ENCODE results near the gene PRSS56. TPM values are rescaled to one million over a fixed set of nuclear protein-coding genes. Genes with fewer than 3 reads are reported as not detected.
A peak's percentile ranks its signal among the peaks of the same experiment; 100 is the strongest.
"Not testable (repeated sequence)": the region's sequence is repeated elsewhere in the genome, so short reads cannot be mapped to it uniquely, and the experiment has no call there.

Gene PRSS56
- total RNA-seq, 1 donor from 2014 or later = not detected

DNA sequence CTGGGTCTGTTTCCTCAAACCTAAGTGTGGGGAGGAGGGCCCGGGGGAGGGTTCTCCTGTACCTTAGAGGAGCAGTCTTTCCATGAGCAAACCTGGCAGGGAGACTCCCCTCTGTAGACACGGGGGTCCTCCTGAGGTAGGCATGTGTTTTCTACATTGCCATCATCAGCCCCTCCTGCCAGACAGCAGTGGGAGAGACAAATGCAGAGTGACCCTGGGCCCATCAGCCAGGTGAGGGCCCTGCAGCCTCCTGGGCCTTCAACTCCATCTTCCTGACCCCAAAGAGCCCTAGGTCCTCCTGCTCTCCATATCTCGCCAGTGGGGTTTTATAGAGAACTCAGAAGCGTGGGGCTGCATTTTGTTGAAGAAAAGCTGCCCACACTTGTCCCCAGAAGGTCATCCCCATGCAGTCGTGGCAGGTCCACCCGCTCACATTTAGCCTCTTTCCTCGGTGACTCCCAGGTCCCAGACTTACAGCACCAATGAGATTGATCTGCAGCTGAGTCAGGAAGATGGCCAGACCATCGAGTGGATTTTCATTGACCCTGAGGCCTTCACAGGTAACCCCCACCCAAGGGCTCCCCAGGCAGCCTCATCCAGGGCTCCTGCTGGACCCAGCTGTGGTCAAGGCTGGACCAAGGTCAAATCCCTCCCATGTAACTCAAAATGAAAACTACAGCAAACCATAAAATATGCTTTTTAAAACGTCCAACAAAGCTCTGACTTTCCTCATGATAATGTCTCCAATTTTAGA lies 21.9 kb downstream of the PRSS56 start:
- no peak for DNase-seq (ENCODE audit: low spot score)

DNA sequence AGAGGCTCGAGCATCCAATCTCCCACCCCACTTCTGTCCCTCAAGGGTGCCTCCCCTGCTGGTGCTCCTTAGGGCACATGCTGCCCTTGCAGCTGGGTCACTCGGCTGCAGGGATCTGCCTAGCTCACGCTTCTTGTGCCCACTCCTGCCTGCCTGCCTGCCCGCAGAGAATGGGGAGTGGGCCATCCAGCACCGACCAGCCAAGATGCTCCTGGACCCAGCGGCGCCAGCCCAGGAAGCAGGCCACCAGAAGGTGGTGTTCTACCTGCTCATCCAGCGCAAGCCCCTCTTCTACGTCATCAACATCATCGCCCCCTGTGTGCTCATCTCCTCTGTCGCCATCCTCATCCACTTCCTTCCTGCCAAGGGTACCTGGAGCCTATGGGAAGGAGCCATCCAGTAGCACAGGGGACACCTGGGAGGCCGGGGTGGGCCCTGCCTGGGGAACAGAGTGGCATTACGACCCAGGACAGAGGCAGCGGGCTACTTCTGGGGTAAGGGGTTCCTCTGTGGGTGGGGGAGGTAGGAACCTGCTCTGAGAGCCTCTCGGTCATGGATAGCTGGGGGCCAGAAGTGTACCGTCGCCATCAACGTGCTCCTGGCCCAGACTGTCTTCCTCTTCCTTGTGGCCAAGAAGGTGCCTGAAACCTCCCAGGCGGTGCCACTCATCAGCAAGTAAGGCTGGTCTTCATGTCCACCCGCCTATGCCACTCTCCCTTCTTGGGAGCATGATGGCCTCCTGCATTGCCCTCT lies 22.7 kb downstream of the PRSS56 start:
- DNase-seq (ENCODE audit: low spot score) = no peak

DNA sequence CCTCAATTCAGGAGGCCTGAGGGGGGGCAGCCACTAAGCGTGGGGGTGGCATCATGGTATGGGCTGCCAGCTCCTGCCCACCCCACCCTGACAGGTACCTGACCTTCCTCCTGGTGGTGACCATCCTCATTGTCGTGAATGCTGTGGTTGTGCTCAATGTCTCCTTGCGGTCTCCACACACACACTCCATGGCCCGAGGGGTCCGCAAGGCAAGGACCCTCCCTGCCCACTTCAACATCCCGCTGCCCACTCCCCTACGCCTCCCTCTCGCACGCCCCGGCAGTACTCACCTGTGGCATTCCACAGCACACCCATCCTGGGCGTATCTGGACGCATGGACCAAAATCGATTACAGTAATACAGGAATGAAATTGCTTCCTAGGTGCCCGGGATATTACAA lies 23.3 kb downstream of the PRSS56 start:
- no peak for DNase-seq (ENCODE audit: low spot score)

DNA sequence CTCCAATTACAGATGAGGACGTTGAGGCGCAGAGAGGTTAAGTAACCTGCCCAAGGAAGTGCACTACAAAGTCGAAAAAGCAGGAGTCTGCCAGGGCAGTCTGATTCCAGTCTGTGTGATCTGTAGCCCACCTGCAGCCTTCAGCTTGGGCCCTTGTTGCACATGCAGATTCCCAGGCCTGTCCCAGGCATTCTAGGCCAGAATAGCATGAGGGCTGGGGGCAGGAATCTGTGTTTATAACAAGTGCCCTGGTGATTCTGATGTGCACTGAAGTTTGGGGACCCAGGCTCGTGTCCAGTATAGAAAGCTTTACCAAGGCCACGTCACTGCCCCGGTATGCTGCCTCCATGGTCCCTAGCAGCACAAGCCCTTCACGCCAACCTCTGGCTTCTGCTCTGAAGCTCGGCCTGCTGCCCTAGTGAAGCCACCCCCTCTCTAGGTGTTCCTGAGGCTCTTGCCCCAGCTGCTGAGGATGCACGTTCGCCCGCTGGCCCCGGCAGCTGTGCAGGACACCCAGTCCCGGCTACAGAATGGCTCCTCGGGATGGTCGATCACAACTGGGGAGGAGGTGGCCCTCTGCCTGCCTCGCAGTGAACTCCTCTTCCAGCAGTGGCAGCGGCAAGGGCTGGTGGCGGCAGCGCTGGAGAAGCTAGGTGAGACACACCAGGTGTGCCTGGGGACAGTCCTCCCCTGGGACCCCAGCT lies 23.9 kb downstream of the PRSS56 start:
- no peak for DNase-seq (ENCODE audit: low spot score)

DNA sequence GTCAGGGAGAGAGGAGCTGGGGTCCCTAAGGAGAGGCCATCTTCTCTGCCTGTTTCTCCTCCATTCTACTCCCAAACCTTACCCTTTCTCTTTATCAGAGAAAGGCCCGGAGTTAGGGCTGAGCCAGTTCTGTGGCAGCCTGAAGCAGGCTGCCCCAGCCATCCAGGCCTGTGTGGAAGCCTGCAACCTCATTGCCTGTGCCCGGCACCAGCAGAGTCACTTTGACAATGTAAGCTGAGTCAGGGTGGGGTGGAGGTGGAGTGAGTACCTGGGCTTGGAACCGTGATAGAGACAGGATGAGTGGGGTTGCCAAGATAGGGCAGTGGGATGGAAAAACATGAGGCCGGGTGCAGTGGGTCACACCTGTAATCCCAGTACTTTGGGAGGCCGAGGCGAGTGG lies 24.5 kb downstream of the PRSS56 start:
- no peak for DNase-seq (ENCODE audit: low spot score)

DNA sequence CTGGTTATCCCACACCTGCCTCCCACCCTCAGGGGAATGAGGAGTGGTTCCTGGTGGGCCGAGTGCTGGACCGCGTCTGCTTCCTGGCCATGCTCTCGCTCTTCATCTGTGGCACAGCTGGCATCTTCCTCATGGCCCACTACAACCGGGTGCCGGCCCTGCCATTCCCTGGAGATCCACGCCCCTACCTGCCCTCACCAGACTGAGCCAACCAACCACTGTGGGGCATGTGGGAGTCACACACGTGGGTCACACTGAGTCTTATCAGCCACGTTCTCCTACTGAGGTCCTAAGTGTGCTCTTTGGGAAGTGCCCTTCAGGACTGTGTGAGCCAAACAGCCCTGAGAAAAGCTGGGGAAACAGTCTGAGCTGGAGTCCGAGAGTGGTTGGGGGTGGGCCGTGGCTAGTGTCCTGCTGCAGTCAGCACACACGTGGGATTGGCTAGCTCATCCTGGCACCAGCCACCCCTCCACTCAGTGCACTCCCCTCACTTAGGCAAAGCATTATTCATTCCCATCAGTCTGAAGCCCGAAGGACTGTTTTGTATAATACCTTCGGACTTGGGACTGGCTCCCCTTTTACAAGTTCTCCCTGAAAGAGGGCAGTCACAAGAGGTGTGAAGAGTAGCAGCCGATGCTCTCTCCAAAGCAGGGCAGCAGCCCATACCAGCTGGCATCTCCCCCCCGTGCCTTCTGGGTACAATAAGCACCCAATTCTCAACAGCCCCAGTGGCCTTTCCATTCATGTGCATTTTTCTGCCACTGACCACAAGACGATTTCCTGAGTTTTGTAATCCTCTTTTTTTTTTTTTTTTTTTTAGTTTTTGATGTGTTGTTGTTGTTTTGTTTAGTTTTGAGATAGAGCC lies 25.6 kb downstream of the PRSS56 start:
- no peak for DNase-seq (ENCODE audit: low spot score)

DNA sequence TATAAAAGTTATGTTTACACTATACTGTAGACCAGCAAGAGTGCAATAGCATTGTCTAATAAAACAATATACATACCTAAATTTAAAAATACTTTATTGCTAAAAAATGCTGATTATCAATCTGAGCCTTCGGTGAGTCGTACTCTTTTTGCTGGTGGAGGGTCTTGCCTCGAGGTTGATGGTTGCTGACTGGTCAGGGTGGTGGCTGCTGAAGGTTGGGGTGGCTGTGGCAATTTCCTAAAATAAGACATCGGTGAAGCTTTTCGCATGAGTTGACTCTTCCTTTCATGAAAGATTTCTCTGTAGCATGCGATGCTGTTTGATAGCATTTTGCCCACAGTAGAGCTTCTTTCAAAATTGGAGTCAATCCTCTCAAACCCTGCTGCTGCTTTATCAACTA lies 27.8 kb downstream of the PRSS56 start:
- DNase-seq (ENCODE audit: low spot score) = no peak

DNA sequence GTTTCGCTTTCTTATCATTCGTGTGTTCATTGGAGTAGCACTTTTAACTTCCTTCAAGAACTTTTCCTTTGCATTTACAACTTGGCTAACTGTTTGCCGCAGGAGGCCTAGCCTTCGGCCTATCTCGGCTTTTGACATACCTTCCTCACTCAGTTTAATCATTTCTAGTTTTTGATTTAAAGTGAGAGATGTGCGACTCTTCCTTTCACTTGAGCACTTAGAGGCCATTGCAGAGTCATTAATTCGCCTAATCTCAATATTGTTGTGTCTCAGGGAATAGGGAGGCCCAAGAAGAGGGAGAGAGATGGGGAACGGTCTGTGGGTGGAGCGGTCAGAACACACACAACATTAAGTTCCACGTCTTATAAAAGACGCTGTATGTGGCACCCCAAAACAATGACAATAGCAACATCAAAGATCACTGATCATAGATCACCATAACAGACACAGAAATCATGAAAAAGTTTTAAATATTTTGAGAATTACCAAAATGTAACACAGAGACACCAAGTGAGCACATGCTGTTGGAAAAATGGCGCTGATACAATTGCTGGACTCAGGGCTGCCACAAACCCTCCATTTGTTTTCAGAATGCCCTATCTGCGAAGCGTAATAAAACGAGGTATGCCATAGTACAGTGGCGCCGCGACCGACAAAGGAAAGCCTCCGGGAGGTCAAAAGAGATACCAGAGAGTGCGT lies 29.6 kb downstream of the PRSS56 start:
- no peak for DNase-seq (ENCODE audit: low spot score)

DNA sequence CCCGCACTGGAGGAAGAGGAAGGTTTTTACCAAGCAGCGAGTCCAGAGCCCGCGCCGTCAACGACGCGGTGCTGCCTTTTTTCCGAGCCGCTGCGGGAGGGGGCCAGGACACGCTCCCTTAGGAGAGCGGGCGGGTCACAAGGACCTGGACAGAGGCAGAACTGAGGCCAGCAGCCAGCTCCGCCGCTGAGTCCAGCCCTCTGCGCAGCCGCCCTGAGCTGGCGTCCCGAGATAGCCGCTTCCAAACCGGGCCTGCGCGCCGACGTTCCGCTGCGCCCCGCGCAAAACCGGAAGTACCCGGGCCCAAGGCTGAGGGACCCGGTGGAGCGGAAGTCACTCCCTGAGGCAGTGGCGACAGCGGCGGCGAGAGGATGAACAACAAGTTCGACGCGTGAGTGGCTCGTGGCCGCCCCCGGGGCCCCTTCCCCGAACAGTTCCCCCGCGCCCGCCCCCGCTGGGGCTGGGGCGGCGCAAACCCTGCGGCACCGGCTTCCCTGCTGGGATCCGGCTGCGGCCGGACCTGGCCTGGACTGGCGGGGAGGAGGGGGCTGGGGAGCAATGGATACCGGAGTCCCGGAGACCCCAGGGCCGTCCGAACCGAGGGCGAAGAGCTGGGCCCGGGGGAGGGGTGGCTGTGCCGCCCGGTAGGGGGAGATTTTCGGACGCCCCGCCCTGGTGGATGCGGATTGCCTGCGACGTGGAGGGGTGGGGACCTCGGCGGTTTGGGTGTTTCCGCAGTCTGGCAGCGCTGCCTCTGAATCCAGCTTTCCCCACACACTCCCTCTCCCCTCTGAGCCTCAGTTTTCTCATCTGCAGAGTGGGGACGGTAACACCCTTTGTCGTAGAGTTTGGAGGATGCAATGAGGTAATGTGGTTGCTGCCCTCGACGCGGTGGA lies 30.4 kb downstream of the PRSS56 start, which contains the start of the genes EIF4E2 and TIGD1:
Gene EIF4E2 (plus strand): TSS at position 336 of the 896 bp plus-strand sequence. CDS start 36 bp downstream, at position 372.
Gene TIGD1 (minus strand): TSS at position 204 of the 896 bp plus-strand sequence. CDS start 675 bp downstream, outside the sequence.
- peak; percentile 95 for DNase-seq (ENCODE audit: low spot score)

DNA sequence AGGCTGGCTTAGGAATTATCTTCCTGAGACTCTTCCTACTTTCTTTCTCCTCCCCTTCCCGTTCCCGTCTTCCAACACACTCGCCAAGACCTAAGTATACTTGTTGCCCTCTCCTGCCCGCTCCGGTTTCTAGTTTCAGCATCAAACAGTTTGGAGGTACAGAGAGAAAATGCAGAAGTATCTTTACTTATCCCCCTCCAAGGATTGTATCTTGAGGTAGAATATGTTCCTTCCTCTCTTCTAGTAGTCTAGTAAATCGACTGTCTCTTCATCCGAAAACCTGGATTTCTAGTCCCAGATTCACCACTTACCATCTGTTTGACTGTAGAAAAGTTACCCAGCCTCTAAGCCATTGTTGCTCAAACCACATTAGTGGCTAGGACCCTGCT lies 31.1 kb downstream of the PRSS56 start:
- no peak for DNase-seq (ENCODE audit: low spot score)

DNA sequence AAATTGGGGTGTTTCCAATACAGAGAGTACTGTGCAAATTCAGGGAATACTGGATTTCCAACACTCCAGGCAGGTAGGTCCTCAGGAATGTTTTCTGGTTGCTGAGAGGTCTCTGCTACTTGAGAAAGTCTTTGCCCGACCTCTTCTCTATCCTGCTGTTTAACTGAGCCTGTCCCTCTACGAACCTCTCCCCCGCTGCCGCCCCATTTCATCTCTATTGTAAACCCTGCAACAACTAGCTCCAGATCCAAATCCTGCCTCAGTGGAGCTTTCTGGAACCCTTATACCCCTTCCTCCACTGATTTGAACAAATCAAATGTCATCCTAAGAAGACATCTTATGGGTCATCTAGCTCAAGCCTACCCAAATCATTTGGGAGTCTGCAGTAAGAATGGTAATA lies 31.6 kb downstream of the PRSS56 start:
- no peak for DNase-seq (ENCODE audit: low spot score)

DNA sequence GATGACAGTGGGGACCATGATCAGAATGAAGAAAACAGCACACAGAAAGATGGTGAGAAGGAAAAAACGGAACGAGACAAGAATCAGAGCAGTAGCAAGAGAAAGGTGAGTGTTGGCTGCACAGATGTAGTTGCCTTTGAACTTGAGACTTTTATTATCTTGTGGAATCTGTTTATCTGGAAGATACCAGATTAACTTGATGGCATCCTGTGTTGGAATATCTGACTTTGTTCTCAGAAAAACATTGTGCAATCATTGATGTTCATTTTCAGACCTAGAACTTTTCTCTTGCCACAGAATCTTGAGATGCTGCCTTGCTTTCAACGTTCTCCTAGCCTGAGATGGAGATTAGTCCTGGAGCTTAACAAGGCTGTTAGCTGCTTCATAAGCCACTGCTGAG lies 36.2 kb downstream of the PRSS56 start:
- DNase-seq (ENCODE audit: low spot score) = no peak

DNA sequence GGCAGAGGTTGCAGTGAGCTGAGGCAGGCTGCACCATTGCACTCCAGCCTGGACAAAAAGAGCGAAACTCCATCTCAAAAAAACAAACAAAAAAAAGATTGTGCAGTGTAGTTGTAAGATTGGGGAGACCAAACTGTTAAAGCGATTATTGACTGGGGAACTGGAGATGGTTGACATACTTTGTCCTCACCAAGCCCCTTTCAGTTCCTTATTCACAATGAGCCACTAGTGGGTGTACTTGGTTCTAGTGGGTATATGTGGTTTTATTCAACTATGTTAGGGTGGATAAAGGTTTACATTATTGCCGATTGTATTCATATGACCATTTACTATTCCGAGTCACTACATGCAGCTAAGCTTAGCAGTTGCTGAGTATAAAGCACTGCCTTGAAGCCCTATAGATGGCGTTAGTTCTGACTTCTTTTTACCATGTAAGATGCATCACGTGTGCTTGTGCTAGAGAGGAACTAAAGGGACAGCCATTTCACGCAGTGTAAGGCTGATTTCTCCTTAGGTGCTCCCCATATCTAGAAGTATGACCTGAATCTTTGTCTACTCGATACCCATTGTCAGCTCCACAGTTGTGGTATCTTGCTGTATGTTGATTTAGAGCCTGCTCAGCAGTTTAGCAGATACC lies 42.4 kb downstream of the PRSS56 start:
- no peak for DNase-seq (ENCODE audit: low spot score)

DNA sequence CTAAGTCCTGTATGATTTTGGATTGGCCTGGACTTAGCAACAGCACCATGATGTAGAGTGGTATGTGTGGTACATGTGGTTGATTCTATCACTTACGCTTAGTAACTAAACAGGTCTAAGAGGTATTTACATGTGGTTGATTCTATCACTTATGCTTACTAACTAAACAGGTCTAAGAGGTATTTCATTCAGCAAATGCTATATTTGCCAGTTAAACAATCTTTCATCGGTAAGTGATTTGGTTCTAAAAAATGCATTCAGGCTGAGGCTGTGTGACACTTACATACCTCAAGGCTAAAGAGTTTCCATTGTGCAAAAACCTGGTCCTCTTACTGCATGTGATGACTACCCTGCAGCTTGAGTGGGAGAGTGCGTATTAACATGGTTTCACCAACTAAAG lies 43.4 kb downstream of the PRSS56 start:
- no peak for DNase-seq (ENCODE audit: low spot score)

DNA sequence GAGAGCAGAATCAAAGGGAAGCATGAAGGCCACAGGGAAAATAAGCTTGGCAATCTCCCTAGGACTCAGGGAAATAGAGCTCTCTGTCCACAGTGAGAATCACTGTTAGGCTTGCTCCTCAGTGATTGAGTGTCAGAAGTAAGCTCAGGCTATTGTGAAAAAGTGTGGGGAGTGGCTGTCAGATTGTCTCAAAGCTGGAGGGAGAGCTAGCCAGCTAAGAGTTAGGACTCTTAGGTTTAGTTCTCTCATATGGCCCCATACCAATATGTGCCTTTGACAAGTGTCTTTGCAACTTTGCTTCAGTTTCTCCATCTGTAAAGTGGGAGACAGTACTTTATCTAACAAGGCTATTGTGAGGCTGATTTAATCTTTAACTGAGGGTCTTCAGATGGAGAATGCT lies 47.5 kb downstream of the PRSS56 start:
- DNase-seq (ENCODE audit: low spot score) = no peak

DNA sequence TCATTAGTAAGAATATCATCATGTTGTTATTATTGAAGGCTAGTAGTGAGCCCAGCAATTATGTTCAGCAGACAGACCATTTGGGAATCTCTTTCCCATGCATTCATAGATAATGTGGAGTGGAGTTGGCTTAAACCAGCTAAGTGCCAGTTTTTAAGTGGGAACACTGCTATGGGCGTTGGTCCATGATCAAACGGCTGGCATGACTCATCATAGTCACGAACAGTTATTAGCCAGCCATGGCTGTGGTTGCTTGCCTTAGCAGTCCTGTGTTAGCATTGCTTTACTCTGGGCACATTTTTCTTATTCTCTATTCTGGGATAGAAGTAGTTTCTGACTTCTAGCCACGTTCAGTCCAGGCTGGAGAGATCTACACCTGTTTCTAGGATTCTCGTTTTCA lies 48.0 kb downstream of the PRSS56 start:
- DNase-seq (ENCODE audit: low spot score) = no peak

DNA sequence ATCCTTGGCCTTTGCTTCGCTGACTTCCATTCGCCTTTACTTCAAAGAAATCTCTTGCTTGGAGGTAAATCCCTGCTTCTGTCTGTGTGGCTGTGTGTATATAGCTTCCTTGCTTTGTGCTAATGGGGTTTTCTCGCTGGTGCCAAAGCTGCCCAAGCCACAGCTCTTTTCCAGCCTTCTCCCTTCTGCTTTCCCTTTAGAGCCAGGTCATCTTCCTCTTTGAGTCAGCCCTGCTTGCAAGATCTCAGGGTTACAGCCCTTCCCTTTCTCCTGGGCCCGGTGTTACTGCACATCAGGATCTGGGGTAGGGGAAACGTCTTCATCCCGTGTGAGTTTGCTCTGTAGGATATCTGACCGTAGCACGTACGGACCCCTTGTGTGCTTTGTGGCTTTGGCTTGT lies 49.4 kb downstream of the PRSS56 start:
- DNase-seq (ENCODE audit: low spot score) = no peak

DNA sequence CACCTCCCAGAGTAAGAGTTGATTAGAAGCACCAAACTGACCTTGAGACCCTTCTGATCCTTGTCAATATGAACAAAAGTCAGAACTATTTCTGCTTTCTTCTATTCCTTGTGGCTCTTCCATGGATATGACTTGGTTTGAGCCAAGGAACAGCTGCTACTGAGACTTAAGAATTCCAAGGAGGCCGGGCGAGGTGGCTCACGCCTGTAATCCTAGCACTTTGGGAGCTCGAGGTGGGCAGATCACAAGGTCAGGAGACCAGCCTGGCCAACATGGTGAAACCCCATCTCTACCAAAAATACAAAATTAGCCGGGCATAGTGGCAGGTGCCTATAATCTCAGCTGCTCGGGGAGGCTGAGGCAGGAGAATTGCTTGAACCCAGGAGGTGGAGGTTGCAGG lies 50.3 kb downstream of the PRSS56 start:
- not testable (repeated sequence) for DNase-seq (ENCODE audit: low spot score)

DNA sequence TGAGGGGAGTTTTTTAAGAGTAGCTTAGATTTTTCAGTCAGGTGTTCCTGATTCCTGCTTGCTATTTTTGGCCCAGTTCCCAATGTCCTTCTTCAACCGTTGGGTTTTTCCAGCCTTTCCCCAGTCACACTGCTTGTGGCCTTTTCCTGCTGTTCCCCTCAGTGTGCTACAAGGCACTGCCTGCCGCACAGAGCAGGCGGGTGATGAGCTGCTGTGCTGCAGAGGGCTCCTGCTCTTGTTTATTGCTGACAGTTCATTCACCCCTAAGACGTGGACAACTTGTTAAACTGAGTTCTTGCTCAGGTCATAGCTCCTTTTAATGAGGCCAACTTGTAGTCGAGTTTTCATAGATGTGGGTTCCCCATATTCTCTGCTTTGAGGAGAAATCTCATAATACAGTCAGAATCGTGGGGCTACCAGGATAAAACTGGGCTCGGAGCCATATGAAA lies 50.9 kb downstream of the PRSS56 start:
- no peak for DNase-seq (ENCODE audit: low spot score)
